ENCODE measurements around the gene PGA3.

- TF ChIP-seq EGR1 (IDR thresholded peaks at IDR 0.05; ENCODE audit: low read depth) (no peak), CTCF (IDR thresholded peaks at IDR 0.05 in 2 of 3, conservative IDR thresholded peaks at IDR 0.05 in 1 of 3; ENCODE audit: borderline replicate concordance in 1 of 3, insufficient read depth in 1 of 3, low read depth in 2 of 3, low read length in 2 of 3) (no peak), SIN3A (IDR thresholded peaks at IDR 0.05; ENCODE audit: low read depth) (no peak), POLR2A (IDR thresholded peaks at IDR 0.05; ENCODE audit: borderline replicate concordance, extremely low read depth, insufficient read depth, insufficient read length) (no peak), YY1 (IDR thresholded peaks at IDR 0.05; ENCODE audit: extremely low read depth, insufficient replicate concordance, low read depth, low read length) (no peak), ZBTB33 (IDR thresholded peaks at IDR 0.05; ENCODE audit: extremely low read depth, insufficient replicate concordance, low read length) (no peak), MAX (IDR thresholded peaks at IDR 0.05) (no peak)
- TF ChIP-seq, protein P1, sequence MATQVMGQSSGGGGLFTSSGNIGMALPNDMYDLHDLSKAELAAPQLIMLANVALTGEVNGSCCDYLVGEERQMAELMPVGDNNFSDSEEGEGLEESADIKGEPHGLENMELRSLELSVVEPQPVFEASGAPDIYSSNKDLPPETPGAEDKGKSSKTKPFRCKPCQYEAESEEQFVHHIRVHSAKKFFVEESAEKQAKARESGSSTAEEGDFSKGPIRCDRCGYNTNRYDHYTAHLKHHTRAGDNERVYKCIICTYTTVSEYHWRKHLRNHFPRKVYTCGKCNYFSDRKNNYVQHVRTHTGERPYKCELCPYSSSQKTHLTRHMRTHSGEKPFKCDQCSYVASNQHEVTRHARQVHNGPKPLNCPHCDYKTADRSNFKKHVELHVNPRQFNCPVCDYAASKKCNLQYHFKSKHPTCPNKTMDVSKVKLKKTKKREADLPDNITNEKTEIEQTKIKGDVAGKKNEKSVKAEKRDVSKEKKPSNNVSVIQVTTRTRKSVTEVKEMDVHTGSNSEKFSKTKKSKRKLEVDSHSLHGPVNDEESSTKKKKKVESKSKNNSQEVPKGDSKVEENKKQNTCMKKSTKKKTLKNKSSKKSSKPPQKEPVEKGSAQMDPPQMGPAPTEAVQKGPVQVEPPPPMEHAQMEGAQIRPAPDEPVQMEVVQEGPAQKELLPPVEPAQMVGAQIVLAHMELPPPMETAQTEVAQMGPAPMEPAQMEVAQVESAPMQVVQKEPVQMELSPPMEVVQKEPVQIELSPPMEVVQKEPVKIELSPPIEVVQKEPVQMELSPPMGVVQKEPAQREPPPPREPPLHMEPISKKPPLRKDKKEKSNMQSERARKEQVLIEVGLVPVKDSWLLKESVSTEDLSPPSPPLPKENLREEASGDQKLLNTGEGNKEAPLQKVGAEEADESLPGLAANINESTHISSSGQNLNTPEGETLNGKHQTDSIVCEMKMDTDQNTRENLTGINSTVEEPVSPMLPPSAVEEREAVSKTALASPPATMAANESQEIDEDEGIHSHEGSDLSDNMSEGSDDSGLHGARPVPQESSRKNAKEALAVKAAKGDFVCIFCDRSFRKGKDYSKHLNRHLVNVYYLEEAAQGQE (IDR thresholded peaks at IDR 0.05; ENCODE audit: low read depth): no peak
Measured at GRCh38 chr11:61170566-61170965, 32.7 kb upstream of the PGA3 start.
